IPS DF 19.7 (cell line): ENCODE measurements around the gene AKR1C8.
"Not testable (repeated sequence)": the region's sequence is repeated elsewhere in the genome, so short reads cannot be mapped to it uniquely, and the experiment has no call there.

Experiments used
- DNase-seq: peaks from one replicate; pipeline ENCODE4 v3.0.0-alpha.2; 2013; ENCODE audit warnings: low read depth, low spot score

AKR1C8 gene

DNA sequence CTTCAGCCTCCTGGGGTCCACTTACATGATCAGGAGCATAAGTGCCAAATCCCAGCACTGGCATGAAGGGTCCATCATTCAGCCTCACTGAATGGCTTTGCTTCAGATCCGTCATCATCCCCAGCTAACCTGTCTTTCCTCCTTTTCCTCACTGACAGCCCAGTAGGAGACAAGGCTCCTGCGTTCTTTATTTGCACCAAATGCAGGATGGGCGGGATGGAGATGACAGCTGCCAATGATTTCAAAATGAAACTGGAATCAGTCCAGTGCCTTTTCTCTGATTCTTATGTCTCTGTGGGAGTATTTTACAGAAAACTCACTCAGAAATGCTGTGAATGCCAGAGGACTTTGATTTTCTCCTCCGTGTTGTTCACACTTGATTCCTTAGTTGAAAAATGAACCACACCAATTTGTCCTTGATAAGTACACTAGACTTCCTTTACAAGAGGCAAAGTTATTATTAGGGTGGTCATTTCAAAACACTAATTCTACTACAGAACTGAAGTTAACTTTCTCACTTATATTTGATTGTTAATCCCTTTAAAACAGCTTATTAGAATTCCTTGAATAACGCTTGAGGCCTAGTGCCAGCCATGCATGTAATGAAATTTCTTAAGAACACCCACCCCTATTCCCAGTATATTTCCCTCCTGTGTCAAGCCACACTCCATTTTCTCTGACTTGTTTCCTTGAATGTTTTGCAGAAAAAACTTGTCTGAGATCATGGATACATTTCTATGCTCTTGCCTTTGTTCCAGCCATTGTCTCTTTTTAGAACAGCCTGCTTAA, at the start of gene AKR1C8:
Gene AKR1C8 (minus strand): TSS at position 164 of the 789 bp plus-strand sequence. CDS start 46 bp downstream, at position 118.
- DNase-seq = no peak

DNA sequence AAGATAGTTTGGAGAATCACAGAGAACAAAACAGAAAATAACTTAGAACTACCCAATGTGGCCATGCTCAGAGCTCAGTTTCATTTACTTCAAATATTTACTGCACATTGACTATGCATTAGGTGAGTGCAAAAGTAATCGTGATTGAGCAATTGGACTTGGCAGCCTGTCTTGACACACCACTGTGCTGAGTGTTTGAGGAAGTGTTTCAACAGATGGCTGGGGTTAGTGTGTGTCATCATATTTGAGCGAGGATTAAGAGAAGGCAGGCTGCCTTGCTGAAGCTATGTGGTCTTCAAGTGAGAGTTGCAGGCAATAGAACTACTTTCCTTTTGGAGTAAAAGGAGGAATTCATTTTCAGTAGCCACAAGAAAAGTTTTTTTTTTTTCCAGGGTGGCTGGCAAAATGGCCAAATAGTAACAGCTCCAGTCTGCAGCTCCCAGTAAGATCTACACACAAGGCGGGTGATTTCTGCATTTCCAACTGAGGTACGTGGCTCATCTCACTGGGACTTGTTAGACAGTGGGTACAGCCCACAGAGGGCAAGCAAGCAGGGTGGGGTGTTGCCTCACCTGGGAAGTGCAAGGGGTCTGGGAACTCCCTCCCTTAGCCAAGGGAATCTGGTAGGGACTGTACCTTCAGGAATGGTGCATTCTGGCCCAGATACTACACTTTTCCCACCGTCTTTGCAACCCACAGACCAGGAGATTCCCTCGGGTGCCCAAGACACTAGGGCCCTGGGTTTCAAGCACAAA, 49.3 kb upstream of the AKR1C8 start:
- DNase-seq = no peak

DNA sequence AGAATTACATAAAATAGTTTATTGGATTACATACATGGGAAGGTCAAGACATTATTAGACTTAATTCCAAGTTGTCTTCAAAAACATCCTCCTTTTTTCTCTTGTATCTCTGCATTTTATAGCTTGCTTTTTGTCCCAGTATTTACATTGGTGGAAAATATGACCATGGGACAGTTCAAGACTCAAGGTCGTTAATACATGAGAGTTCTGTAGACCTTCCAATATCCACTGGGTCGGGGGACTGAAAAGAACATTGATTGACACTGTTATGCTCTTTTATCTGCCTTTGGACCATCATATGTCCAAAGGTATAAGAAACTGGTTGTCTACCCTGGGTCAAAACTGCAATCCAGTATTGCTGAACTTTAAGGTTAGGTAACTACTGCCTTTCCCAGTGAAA, 48.4 kb upstream of the AKR1C8 start:
- DNase-seq = no peak

DNA sequence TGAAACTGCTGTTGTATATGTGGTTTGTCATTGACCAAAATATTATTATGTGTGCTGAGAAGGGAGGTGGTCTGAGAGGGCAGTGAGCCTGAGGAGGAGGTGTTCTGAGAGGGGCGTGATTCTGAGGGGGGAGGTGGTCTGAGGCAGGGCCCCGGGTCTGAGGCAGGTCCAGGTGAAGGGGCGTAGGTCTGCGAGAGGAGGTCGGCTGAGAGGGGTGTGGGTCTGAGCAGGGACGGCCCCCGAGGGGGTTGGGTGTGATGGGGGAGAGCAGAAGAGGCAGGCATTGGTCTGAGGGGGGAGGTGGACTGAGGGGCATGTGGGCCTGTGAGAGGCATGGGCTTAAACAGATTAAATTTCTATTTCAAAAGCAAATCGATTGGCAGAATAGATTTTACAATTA, 44.1 kb upstream of the AKR1C8 start:
- no peak for DNase-seq

DNA sequence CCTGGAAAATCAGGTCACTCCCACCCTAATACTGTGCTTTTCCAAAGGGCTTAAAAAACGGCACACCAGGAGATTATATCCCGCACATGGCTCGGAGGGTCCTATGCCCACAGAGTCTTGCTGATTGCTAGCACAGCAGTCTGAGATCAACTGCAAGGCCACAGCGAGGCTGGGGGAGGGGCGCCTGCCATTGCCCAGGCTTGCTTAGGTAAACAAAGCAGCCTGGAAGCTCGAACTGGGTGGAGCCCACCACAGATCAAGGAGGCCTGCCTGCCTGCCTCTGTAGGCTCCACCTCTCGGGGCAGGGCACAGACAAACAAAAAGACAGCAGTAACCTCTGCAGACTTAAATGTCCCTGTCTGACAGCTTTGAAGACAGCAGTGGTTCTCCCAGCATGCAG, 38.0 kb upstream of the AKR1C8 start:
- DNase-seq = not testable (repeated sequence)

DNA sequence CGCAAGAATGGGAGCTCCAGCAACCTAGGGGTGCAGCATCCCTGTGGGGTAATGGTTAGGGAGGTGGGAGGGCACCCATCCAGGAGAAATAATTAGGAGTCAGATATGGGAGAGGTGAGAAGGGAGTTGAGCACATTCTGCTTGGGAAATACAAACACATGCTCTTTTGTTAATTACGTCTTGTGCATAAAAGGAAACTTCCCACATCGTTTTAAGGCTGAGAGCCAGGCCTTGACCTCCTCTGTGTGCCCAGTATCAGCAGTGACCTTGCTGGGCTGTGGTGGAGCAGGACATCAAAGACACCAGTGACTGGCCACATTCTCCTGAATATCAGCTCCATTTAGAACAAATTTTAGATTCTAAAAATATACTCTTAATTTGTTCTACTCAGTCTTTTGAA, 34.3 kb upstream of the AKR1C8 start:
- DNase-seq = no peak

DNA sequence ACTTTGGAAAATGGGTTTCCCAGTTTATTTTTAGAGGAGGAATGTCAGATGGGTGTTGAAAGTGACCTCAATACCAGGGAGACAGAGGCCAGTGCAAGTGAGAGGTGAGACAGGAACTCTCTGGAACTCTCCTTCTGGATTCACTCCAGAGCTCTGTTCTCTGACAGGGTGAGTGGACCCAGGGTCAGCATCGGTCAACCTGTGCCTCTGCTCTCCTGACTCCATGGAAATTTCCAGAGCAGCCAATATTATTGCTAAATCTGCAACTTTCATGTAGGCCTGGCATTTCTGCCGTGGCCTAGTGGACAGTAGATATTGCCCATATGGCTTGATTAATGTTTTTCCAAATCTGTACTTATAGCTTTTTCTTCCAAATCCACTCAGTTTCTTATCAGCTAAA, 31.9 kb upstream of the AKR1C8 start:
- DNase-seq = no peak

DNA sequence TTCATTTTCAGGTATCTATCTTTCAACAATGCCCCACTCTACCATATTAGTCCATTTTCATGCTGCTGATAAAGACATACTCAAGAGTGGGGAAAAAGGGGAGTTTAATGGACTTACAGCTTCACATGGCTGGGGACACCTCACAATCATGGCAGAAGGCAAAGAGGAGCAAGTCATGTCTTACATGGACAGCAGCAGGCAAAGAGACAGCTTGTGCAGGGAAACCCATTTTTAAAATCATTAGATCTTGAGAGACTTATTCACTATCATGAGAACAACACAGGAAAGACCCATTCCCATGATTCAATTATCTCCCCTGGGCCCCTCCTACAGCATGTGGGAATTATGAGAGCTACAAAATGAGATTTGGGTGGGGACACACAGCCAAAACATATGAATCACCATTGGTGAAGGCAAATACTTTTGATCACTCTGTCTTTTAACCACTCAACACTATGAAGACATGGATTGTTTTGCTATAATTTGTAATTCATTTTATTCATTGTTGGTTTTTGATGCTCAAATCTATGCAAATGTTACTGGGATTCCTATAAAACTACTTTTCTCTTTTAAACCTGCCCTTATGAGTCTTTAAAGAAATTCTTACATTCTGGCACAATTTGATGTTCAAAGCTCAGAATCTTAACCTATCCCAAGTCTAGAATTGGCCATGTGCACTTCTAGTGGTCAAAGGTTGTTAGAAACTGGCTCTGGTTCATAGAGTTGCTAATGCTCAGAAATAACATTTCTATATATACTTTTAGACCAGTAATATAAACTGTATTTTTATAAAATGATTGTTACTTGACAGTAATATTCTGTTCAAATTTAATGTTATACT, 27.0 kb upstream of the AKR1C8 start:
- no peak for DNase-seq

DNA sequence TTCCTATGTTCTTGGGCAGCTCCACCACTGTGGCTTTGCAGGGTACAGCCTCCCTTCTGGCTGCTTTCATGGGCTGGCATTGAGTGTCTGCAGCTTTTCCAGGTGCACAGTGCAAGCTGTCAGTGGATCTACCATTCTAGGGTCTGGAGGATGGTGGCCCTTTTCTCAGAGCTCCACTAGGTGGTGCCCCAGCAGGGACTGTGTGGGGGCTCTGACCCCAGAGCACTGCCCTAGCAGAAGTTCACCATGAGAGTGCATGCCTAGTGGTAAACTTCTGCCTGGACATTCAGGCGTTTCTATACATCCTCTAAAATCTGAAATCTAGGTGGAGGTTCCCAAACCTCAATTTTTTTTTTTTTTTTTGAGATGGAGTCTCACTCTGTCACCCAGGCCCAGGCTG, 25.3 kb upstream of the AKR1C8 start:
- not testable (repeated sequence) for DNase-seq

DNA sequence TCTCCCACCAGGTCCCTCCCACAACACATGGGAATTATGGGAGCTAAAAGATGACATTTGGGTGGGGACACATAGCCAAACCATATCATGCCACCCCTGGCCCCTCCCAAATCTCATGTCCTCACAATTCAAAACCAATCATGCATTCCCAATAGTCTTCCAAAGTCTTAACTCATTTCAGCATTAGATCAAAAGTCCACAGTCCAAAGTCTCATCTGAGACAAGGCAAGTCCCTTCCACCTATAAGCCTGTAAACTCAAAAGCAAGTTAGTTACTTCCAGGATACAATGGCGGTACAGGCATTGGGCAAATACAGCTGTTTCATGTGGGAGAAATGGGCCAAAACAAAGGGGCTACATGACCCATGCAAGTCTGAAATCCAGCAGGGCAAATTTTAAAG, 24.8 kb upstream of the AKR1C8 start:
- DNase-seq = not testable (repeated sequence)

DNA sequence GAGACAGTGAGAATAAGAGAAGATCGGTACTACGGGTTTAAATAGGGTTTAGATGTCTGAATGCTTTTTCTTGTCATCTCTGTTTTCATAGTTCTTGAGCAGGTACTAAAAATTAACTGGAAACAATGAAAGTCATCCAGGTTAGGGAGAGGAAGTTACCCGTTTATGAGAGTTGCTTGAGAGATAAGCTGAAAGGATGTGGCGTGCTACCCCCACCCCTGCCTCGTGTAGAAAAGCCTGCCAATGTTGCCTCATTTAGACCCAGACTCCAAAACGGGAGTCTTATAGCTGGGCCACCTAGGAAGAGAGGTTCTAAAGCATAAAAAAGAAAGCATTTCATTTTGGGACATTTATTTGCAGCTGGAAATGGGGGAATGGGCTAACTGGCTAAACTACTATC, 21.8 kb upstream of the AKR1C8 start:
- no peak for DNase-seq

DNA sequence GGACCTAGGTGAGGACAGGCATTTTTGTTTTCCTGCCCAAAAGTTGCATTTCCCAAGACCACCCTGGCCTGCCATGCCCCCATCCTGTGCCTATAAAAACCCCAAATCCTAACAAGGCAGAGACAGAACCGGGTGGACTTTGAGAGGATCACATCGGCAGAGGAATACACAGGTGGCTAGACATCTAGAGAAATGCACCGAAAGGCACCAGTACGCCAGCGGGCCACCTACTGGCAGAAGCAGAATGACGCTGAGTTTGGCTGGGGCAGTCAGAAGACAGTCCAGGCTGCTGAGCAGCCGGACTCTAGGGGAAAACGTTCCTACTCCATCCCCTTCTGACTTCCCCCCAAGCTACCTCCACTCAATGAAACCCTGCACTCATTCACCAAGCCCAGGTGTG, 14.4 kb upstream of the AKR1C8 start:
- DNase-seq = no peak

DNA sequence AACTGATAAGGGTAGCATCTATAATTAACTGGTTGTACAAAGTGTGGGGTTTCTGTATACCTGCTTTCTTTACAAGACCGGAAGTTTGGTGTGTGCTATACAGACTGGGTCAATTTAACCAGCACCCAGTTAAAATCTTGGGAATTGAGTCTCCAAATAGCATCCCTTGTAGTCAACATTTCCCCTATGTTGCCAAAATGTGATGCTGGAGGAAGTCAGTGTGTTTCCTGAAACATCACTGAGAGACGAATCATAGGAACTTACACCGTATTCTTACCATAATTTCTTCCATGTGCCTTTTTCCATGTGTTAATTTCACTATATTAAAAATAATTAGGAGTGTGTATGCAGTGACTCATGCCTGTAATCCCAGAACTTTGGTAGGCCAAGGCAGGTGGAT, 13.4 kb upstream of the AKR1C8 start:
- DNase-seq = no peak

DNA sequence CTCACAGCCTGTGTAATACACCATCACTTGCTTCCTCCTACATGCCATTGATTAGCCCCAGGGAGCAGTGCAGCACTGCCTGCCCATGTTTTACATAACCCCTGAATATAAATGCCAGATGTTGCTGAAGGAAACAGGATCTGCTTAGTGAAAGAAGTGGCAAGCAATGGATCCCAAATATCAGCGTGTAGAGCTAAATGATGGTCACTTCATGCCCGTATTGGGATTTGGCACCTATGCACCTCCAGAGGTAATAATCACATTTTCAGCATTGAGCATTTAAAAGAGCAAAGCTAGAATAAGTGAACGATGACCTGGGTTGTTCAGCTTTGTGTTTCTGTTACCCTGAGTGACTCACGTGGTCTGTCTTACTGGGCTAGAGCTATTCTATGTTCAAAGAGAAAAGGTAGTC, 11.8 kb upstream of the AKR1C8 start, which contains the start of gene AKR1C4:
Gene AKR1C4 (plus strand): TSS at position 136 of the 412 bp plus-strand sequence. CDS start 31 bp downstream, at position 167.
- no peak for DNase-seq

DNA sequence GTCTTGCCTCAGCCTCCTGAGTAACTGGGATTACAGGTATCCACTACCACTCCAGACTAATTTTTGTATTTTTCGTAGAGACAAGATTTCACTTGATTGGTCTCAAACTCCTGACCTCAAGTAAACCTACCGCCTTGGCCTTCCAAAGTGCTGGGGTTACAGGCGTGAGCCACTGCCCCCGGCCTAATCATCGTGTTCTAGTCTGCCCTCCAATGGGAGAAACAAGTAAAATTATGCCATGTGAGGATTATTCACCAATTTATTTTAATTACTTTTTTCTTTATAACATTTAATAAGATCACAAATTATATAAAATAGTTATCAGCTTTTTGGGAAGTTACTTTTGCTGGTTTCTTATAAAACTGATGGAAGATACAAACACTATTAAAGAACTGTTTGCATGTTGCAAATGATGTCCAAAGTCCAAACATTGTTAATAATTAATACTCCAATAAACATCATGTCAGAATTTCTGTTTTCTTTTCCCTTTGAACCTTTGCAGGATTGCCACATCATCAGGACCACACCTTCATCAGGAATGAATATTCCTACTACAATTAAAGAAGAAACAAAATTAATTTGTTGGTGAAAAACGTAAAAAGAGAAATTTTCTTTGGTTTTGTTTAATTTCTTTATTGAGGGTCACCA, 10.9 kb upstream of the AKR1C8 start:
- DNase-seq = no peak

DNA sequence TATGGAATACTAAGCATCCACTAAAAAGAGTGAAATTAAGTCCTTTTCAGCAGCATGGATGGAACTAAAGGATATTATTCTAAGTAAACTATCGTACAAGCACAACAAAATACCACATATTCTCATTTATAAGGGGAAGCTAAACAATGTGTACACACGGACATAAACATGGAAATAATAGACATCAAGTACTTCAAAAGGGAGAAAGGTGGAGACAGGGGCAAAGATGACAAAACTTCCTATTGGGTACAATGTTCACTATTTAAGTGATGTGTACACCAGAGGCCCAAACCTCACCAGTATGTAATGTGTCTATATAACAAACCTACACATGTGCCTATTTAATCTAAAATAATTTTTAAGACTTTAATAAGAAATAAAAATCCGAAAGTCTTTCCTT, 9.5 kb upstream of the AKR1C8 start:
- DNase-seq = no peak

DNA sequence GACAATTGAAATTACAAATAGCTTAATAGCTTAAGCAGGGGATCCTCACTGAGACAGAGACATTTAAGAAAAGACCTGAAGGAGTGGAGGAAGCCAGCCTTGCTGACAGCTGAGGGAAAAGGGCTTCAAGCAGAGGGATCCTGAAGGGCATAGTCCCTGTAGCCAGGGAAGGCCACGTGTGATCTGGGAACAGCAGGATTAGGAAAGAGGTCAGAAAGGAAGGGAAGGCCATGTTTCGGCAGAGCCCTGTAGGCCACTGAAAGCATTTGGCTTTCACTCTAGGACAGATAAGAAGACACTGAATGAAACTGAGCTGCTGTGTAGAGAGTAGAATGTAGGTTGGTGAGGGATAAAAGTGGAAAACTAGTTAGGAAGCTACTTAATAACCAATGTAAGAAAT, 3.4 kb upstream of the AKR1C8 start:
- DNase-seq = no peak

DNA sequence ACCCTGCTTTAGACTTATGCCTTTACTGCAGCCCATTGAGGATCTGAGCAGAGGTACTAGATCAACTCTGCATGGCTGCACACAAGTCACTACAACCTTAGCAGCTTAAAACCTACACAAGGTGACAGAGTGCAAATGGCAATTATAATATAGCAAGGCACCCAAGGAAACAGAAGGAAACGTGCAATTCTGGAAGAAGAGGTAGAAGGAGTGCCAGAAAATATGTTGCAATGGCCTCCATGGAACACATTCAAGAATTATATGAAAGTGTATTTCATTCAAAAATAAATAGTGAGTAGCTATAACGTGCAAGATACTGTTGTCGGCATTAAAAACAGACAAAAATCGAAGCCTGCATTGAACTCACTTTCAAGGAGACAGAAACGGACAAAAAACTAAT, 2.9 kb upstream of the AKR1C8 start:
- no peak for DNase-seq

DNA sequence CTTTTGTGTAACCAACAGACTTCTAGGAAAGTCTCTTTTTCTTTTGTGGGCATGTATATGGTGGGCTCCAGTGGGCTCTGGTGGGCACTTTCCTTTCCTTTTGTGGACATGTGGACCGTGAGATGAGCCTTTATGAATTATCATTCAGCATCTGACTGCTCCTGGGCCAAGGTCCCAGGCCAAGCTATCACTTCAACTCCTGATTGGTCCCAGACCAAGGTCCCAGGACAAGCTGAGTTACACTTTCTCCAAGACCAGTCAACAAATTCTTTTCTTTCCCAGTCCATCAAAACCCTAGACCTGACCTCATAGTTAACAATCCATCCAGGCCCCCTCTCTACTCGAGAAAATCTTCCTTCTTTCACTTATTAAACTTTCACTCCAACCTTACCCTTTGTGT, 1.0 kb downstream of the AKR1C8 start:
- DNase-seq = no peak

DNA sequence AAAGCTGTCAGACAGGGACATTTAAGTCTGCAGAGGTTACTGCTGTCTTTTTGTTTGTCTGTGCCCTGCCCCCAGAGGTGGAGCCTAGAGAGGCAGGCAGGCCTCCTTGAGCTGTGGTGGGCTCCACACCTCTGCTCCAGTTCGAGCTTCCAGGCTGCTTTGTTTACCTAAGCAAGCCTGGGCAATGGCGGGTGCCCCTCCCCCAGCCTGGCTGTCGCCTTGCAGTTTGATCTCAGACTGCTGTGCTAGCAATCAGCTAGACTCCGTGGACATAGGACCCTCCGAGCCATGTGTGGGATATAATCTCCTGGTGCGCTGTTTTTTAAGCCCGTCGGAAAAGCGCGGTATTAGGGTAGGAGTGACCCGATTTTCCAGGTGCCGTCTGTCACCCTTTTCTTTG, 4.4 kb downstream of the AKR1C8 start:
- not testable (repeated sequence) for DNase-seq

DNA sequence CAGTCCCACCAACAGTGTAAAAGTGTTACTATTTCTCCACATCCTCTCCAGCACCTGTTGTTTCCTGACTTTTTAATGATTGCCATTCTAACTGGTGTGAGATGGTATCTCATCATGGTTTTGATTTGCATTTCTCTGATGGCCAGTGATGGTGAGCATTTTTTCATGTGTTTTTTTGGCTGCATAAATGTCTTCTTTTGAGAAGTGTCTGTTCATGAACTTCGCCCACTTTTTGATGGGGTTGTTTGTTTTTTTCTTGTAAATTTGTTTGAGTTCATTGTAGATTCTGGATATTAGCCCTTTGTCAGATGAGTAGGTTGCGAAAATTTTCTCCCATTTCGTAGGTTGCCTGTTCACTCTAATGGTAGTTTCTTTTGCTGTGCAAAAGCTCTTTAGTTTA, 9.4 kb downstream of the AKR1C8 start:
- not testable (repeated sequence) for DNase-seq
